Activated T-cell treated with anti-CD3 and anti-CD28 coated beads, Interleukin-2, amount 50 U/mL, for 1 hour (primary cell): ENCODE data around the gene ABCA4.

ENCODE experiments used
- DNase-seq: peaks from one replicate; pipeline ENCODE4 v3.0.0-alpha.2; 2020

The ABCA4 gene

GRCh38 chr1:94101613-94102525, 19.1 kb downstream of the ABCA4 start:
- DNase-seq, result no peak

- no peak for DNase-seq
Measured at GRCh38 chr1:94100785-94101612, 19.9 kb downstream of the ABCA4 start.

GRCh38 chr1:94100129-94100784, 20.7 kb downstream of the ABCA4 start:
- DNase-seq, result no peak

GRCh38 chr1:94099303-94099702, 21.6 kb downstream of the ABCA4 start:
- no peak for DNase-seq

GRCh38 chr1:94098585-94099111, 22.3 kb downstream of the ABCA4 start:
- DNase-seq, result no peak

- no peak for DNase-seq
Measured at GRCh38 chr1:94096797-94097549, 24.0 kb downstream of the ABCA4 start.

GRCh38 chr1:94095744-94096469, 25.0 kb downstream of the ABCA4 start:
- no peak for DNase-seq

- no peak for DNase-seq
Measured at GRCh38 chr1:94095112-94095637, 25.8 kb downstream of the ABCA4 start.

- DNase-seq, result no peak
Measured at GRCh38 chr1:94094469-94095111, 26.4 kb downstream of the ABCA4 start.

- no peak for DNase-seq
Measured at GRCh38 chr1:94093996-94094395, 27.0 kb downstream of the ABCA4 start.

GRCh38 chr1:94093396-94093795, 27.6 kb downstream of the ABCA4 start:
- no peak for DNase-seq

GRCh38 chr1:94092210-94092613, 28.7 kb downstream of the ABCA4 start:
- DNase-seq, result no peak

- DNase-seq, result no peak
Measured at GRCh38 chr1:94090761-94091160, 30.2 kb downstream of the ABCA4 start.

- no peak for DNase-seq
Measured at GRCh38 chr1:94087193-94087592, 33.8 kb downstream of the ABCA4 start.

GRCh38 chr1:94084547-94084946, 36.4 kb downstream of the ABCA4 start:
- DNase-seq, result no peak

- no peak for DNase-seq
Measured at GRCh38 chr1:94084085-94084484, 36.9 kb downstream of the ABCA4 start.

GRCh38 chr1:94083681-94084080, 37.3 kb downstream of the ABCA4 start:
- DNase-seq, result no peak

GRCh38 chr1:94081566-94082344, 39.2 kb downstream of the ABCA4 start:
- DNase-seq, result no peak

GRCh38 chr1:94079989-94080388, 41.0 kb downstream of the ABCA4 start:
- DNase-seq, result no peak
